Adrenal gland (tissue), 12 donors: Measurements from ENCODE around the gene UNC13B. TPM values are rescaled to one million over a fixed set of nuclear protein-coding genes. Genes with fewer than 3 reads are reported as not detected.

ENCODE experiments used
- DNase-seq, 7 donors: peaks; one replicate each; pipeline ENCODE4 v3.0.0-alpha.2; 2019 to 2020
- H3K27ac ChIP-seq, 5 donors: fragments of 200-600 bp; sonication (generic) in 4 of 5; 1 replicate in 3 of 5; 2 replicates in 2 of 5; pipeline versions ENCODE4 v1.5.1 to v1.8.0; 2016 to 2020; ENCODE audit warnings: mild to moderate bottlenecking in 1 of 5
- H3K27me3 ChIP-seq: fragments of 200-600 bp; 2 replicates; pipeline ENCODE4 v1.8.0; 2021
- H3K36me3 ChIP-seq, 2 donors: fragments of 200-600 bp; replicated peaks in 1 of 2; 1 replicate in 1 of 2; 2 replicates in 1 of 2; pipeline versions ENCODE4 v1.5.1 to v1.8.0; 2018 to 2022
- H3K4me1 ChIP-seq, 2 donors: fragments of 200-600 bp; replicated peaks in 1 of 2; 1 replicate in 1 of 2; 2 replicates in 1 of 2; pipeline versions ENCODE4 v1.5.1 to v1.8.0; 2018 to 2021
- H3K4me3 ChIP-seq, 4 donors: fragments of 200-600 bp; sonication (generic) in 3 of 4; one replicate each; pipeline ENCODE4 v1.5.1; 2016 to 2018
- H3K9me3 ChIP-seq, 3 donors: fragments of 200-600 bp; sonication (generic) in 1 of 3; replicated peaks in 1 of 3; 1 replicate in 2 of 3; 2 replicates in 1 of 3; pipeline versions ENCODE4 v1.5.1 to v1.8.0; 2016 to 2021
- CTCF ChIP-seq, 6 experiments: fragments of 450-650 bp in 4 of 6; fragments of 200-600 bp in 2 of 6; sonication (generic) in 1 of 6; IDR thresholded peaks; 1 replicate in 5 of 6; 2 replicates in 1 of 6; pipeline versions ENCODE4 v1.5.1 to v1.8.0; 2016 to 2021; ENCODE audit warnings: antibody characterized with exemption in 6 of 6, mild to moderate bottlenecking in 2 of 6, moderate library complexity in 1 of 6
- POLR2A ChIP-seq, 2 donors: fragments of 450-650 bp; IDR thresholded peaks; one replicate each; pipeline ENCODE4 v1.6.1; 2017; ENCODE audit warnings: antibody characterized with exemption in 2 of 2, mild to moderate bottlenecking in 2 of 2, moderate library complexity in 1 of 2
- WGBS, 4 donors: extraction: QIAGEN DNeasy Blood & Tissue Kit in 2 of 4; methylation state at CpG; one replicate each; pipeline versions ENCODE4 v1.1.5 to v1.1.7; 2013 to 2017; 5-methylcytosine and 5-hydroxymethylcytosine counted together
- intact Hi-C, 2 donors: fragments of 100-400 bp; cut with DNase I; formaldehyde crosslinking; loops; one replicate each; pipeline versions ENCODE4 v1.14.1 to v1.15.0; 2022 to 2023
- polyA plus RNA-seq, 3 donors: library from polyadenylated mRNA; stranded (reverse); fragments of 200-250 nt in 2 of 3; fragments of 350-450 nt in 1 of 3; fragmentation: Illumina TruSeq in 1 of 3; extraction: RNeasy Lipid Tissue Mini Kit (QIAGEN cat#74804) in 1 of 3; gene quantifications; one replicate each; pipeline ENCODE4 v1.2.3, GENCODE V29; 2013 to 2014
- total RNA-seq, 9 donors: library from RNA; depleted of rRNA in 4 of 9; stranded (reverse); fragments of >200 nt in 4 of 9; fragments of 120-200 nt in 1 of 9; fragmentation: NEBNext Ultra II Directional in 1 of 9; extraction: Animal tissue kit (Norgen Biotek cat#: 25700) in 1 of 9; gene quantifications; one replicate each; pipeline versions ENCODE4 v1.1.0 to v1.2.4, GENCODE V29; 2013 to 2023
- donor health status: healthy with polysubstance abuse.
- donor health status: Bipolar disorder and iron deficiency.
- donor health status: DM: yes; HTN: yes; CAD: no.
- donor health status: DM: no; HTN: no; CAD: no.
- donor health status: DM: no; HTN: no; CAD: no.
- donor health status: DM: yes; HTN: yes; CAD: no.

Gene UNC13B
- total and polyA plus RNA-seq, 12 donors: 11.1 to 42.2 (median 30.5) TPM

- Histone ChIP-seq H3K27ac (no peak overlapping the region), H3K4me1 (no peaks in the 10 kb centered on the region), H3K36me3 (no peaks in the 10 kb centered on the region), H3K9me3 (no peaks in the 10 kb centered on the region), H3K4me3 (no peak overlapping the region), H3K27me3 (no peaks in the 10 kb centered on the region)
- no peak for DNase-seq
- intact Hi-C loops: no loop called here
- no peak for TF ChIP-seq CTCF (IDR thresholded peaks at IDR 0.05)
- TF ChIP-seq POLR2A (IDR thresholded peaks at IDR 0.05): no peak
- WGBS, 4 donors: 84 to 92% (median 90%) methylated on average over 2 of the region's 2 CpGs
Observed at GRCh38 chr9:35357116-35357515, 195.3 kb downstream of the UNC13B start.

DNA sequence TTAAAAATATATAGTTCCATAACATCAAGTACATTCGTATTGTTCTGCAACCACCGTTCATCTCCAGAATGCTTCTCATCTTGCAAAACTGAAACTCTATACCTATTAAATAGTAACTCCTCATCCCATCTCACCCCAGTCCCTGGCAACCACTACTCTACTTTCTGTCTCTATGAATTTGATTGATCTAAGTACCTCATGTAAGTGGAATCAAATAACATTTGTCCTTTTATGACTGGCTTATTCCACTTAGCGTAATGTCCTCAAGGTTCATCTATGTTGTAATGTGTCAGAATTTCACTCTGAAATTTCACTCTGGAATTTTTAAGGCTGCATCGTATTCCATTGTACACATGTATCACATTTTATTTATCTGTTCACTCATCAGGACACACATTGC lies 196.0 kb downstream of the UNC13B start:
- no peaks in the 10 kb centered on the region for H3K9me3 ChIP-seq
- no peak for DNase-seq
- no peaks in the 10 kb centered on the region for H3K27me3 ChIP-seq
- no peaks in the 10 kb centered on the region for H3K36me3 ChIP-seq
- no peak overlapping the region for H3K4me3 ChIP-seq
- 96 to 99% (median 98%) methylated on average over 4 of the region's 4 CpGs for WGBS, 4 donors
- no peaks in the 10 kb centered on the region for H3K4me1 ChIP-seq
- no peak for TF ChIP-seq POLR2A (IDR thresholded peaks at IDR 0.05)
- no peak for TF ChIP-seq CTCF (IDR thresholded peaks at IDR 0.05)
- H3K27ac ChIP-seq: no peak overlapping the region
- intact Hi-C loops: no loop called here

- TF ChIP-seq POLR2A (IDR thresholded peaks at IDR 0.05): no peak
- no peak for TF ChIP-seq CTCF (IDR thresholded peaks at IDR 0.05)
- H3K9me3 ChIP-seq: no peaks in the 10 kb centered on the region
- intact Hi-C loops: no loop called here
- DNase-seq: no peak
- no peaks in the 10 kb centered on the region for H3K27me3 ChIP-seq
- no peaks in the 10 kb centered on the region for H3K4me1 ChIP-seq
- WGBS, 4 donors: 72 to 85% (median 81%) methylated on average over 3 of the region's 3 CpGs
- H3K27ac ChIP-seq: no peak overlapping the region
- no peaks in the 10 kb centered on the region for H3K36me3 ChIP-seq
- no peak overlapping the region for H3K4me3 ChIP-seq
Observed at GRCh38 chr9:35364817-35365585, 203.2 kb downstream of the UNC13B start.

GRCh38 chr9:35366627-35367026 lies 204.8 kb downstream of the UNC13B start:
- Histone ChIP-seq H3K27me3 (no peaks in the 10 kb centered on the region), H3K36me3 (no peaks in the 10 kb centered on the region), H3K27ac (no peak overlapping the region), H3K4me1 (no peaks in the 10 kb centered on the region), H3K4me3 (no peak overlapping the region), H3K9me3 (no peaks in the 10 kb centered on the region)
- WGBS, 4 donors: 89 to 98% (median 96%) methylated on average over 2 of the region's 2 CpGs
- no peak for TF ChIP-seq POLR2A (IDR thresholded peaks at IDR 0.05)
- TF ChIP-seq CTCF (IDR thresholded peaks at IDR 0.05): no peak
- DNase-seq: no peak
- intact Hi-C loops: no loop called here
